GM21825 (cell line): ENCODE data around the gene IFT27.

ENCODE experiments used
- ATAC-seq: cut with Tn5 transposase; IDR thresholded peaks from one replicate; pipeline ENCODE4 v1.9.1; 2021; ENCODE audit warnings: mild to moderate bottlenecking, moderate library complexity; ENCODE audit not compliant: unreplicated experiment

Gene IFT27

GRCh38 chr22:36797374-36797773 is 21.5 kb upstream of the IFT27 start:
- ATAC-seq = no peak

GRCh38 chr22:36796552-36797175 is 20.7 kb upstream of the IFT27 start:
- ATAC-seq = no peak

GRCh38 chr22:36795633-36796032 is 19.7 kb upstream of the IFT27 start:
- ATAC-seq = no peak

GRCh38 chr22:36790648-36791047 is 14.7 kb upstream of the IFT27 start:
- no peak for ATAC-seq

- no peak for ATAC-seq
Observed at GRCh38 chr22:36787204-36787988, 11.5 kb upstream of the IFT27 start.

GRCh38 chr22:36783743-36784142 is 7.8 kb upstream of the IFT27 start:
- no peak for ATAC-seq

- ATAC-seq = peak; percentile 50
Observed at GRCh38 chr22:36781656-36782627, 6.0 kb upstream of the IFT27 start.

GRCh38 chr22:36778020-36778419 is 2.1 kb upstream of the IFT27 start:
- no peak for ATAC-seq

- ATAC-seq = no peak
Observed at GRCh38 chr22:36776722-36777121, 803 bp upstream of the IFT27 start.

GRCh38 chr22:36775586-36775963 is 344 bp downstream of the IFT27 start:
- peak; percentile 2 for ATAC-seq

- no peak for ATAC-seq
Observed at GRCh38 chr22:36773935-36774334, 2.0 kb downstream of the IFT27 start.

- ATAC-seq = no peak
Observed at GRCh38 chr22:36772451-36772850, 3.5 kb downstream of the IFT27 start.

- ATAC-seq = no peak
Observed at GRCh38 chr22:36771356-36772063, 4.4 kb downstream of the IFT27 start.

GRCh38 chr22:36770513-36771231 is 5.2 kb downstream of the IFT27 start:
- ATAC-seq = no peak

- no peak for ATAC-seq
Observed at GRCh38 chr22:36769541-36770512, 6.1 kb downstream of the IFT27 start.

- no peak for ATAC-seq
Observed at GRCh38 chr22:36768616-36769015, 7.3 kb downstream of the IFT27 start.

GRCh38 chr22:36768141-36768540 is 7.8 kb downstream of the IFT27 start:
- no peak for ATAC-seq

- ATAC-seq = no peak
Observed at GRCh38 chr22:36767035-36767775, 8.7 kb downstream of the IFT27 start.
